ENCODE data around the gene KERA. TPM values are rescaled to one million over a fixed set of nuclear protein-coding genes. Genes with fewer than 3 reads are reported as not detected.

The KERA gene
- polyA plus RNA-seq, 3 donors = not detected

DNA sequence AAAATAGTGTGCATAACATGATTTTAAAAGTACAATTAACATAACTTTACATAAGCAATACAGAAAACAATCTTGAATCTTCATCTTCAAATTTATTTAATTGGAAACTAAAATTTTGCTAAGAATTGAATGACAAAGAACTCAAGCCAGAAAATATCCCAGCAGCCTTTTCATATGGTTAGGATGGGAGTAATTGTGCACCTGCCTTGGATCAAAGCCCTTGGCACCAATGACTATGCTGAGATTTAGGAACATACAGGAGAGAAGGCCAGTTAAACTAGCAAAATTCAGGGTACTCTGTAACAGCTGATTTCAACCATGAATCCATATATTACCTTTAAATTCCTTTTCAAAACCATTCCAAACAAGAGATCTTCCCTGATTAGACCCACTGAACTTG, 5.8 kb downstream of the KERA start:
- no peaks in the 10 kb centered on the region for H3K27me3 Mint-ChIP-seq (ENCODE audit: low read depth in 3 of 3)
- Histone ChIP-seq H3K9me3 (replicated peaks in 1 of 2; ENCODE audit: control insufficient read depth in 1 of 2, insufficient read depth in 1 of 2, low read length in 2 of 2) (no peaks in the 10 kb centered on the region), H3K36me3 (replicated peaks in 1 of 2; ENCODE audit: control insufficient read depth in 1 of 2, insufficient read depth in 2 of 2, low read length in 2 of 2) (no peaks in the 10 kb centered on the region), H3K27me3 (ENCODE audit: control insufficient read depth in 2 of 2, insufficient read depth in 2 of 2, low read length in 2 of 2) (no peaks in the 10 kb centered on the region), H3K4me3 (replicated peaks in 1 of 3; ENCODE audit: low read depth in 2 of 3, low read length in 3 of 3) (no peak overlapping the region), H3K27ac (ENCODE audit: low read depth in 1 of 2, low read length in 2 of 2) (no peak overlapping the region), H3K9ac (ENCODE audit: insufficient read depth, low read length, poor library complexity, severe bottlenecking) (no peak overlapping the region), H2AFZ (ENCODE audit: insufficient read depth, low read depth, low read length, poor library complexity, severe bottlenecking) (no peak overlapping the region), H3K4me2 (replicated peaks; ENCODE audit: extremely low read depth, low read length, poor library complexity, severe bottlenecking) (no peak overlapping the region), H3K79me2 (ENCODE audit: insufficient read depth, low read length) (no peaks in the 10 kb centered on the region), H4K20me1 (ENCODE audit: insufficient read depth, low read length) (no peaks in the 10 kb centered on the region), H3K4me1 (ENCODE audit: control insufficient read depth in 1 of 2, insufficient read depth in 2 of 2, low read length in 2 of 2) (no peaks in the 10 kb centered on the region)
- no peak for DNase-seq
- no peak overlapping the region for H3K27ac Mint-ChIP-seq
- TF ChIP-seq, protein P1, sequence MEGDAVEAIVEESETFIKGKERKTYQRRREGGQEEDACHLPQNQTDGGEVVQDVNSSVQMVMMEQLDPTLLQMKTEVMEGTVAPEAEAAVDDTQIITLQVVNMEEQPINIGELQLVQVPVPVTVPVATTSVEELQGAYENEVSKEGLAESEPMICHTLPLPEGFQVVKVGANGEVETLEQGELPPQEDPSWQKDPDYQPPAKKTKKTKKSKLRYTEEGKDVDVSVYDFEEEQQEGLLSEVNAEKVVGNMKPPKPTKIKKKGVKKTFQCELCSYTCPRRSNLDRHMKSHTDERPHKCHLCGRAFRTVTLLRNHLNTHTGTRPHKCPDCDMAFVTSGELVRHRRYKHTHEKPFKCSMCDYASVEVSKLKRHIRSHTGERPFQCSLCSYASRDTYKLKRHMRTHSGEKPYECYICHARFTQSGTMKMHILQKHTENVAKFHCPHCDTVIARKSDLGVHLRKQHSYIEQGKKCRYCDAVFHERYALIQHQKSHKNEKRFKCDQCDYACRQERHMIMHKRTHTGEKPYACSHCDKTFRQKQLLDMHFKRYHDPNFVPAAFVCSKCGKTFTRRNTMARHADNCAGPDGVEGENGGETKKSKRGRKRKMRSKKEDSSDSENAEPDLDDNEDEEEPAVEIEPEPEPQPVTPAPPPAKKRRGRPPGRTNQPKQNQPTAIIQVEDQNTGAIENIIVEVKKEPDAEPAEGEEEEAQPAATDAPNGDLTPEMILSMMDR (IDR thresholded peaks at IDR 0.05) = no peak
- no peaks in the 10 kb centered on the region for H3K9me3 Mint-ChIP-seq
- H3K4me3 Mint-ChIP-seq = no peak overlapping the region
- no peaks in the 10 kb centered on the region for H3K36me3 Mint-ChIP-seq
- H3K4me1 Mint-ChIP-seq = no peaks in the 10 kb centered on the region
- intact Hi-C loops (cut with micrococcal nuclease) = no loop called here

DNA sequence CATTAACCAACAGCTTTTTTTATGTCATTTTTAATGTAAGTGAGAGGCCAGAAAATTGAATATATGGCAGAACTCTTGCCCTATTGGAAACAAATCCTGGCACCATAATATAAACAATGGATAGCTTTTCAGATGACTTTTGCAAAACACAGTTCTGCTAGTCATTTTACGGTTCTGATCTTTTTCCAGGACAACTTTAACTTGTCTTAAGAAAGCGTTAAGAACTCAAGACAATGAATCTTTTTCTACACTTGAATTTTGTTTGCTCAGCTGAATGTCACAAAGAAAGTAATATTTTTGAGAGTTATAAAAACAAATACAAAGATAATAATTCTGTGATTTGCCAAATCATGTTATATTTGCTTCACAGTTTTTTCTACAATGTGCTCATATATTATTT, 13.2 kb downstream of the KERA start:
- H3K4me1 ChIP-seq (ENCODE audit: control insufficient read depth in 1 of 2, insufficient read depth in 2 of 2, low read length in 2 of 2) = no peaks in the 10 kb centered on the region
- no peaks in the 10 kb centered on the region for H3K79me2 ChIP-seq (ENCODE audit: insufficient read depth, low read length)
- H3K27me3 ChIP-seq (ENCODE audit: control insufficient read depth in 2 of 2, insufficient read depth in 2 of 2, low read length in 2 of 2) = no peaks in the 10 kb centered on the region
- H3K9me3 Mint-ChIP-seq = peaks cover 0 to 6% (median 0%) of the 10 kb centered on the region in 7 donors
- H3K9me3 ChIP-seq (replicated peaks in 1 of 2; ENCODE audit: control insufficient read depth in 1 of 2, insufficient read depth in 1 of 2, low read length in 2 of 2) = no peaks in the 10 kb centered on the region
- H3K27ac ChIP-seq (ENCODE audit: low read depth in 1 of 2, low read length in 2 of 2) = no peak overlapping the region
- H3K4me3 Mint-ChIP-seq = no peak overlapping the region
- no peak overlapping the region for H3K27ac Mint-ChIP-seq
- TF ChIP-seq, protein P1 (IDR thresholded peaks at IDR 0.05) = no peak
- intact Hi-C loops (cut with micrococcal nuclease) = no loop called here
- H3K4me2 ChIP-seq (replicated peaks; ENCODE audit: extremely low read depth, low read length, poor library complexity, severe bottlenecking) = no peak overlapping the region
- no peaks in the 10 kb centered on the region for H3K36me3 ChIP-seq (replicated peaks in 1 of 2; ENCODE audit: control insufficient read depth in 1 of 2, insufficient read depth in 2 of 2, low read length in 2 of 2)
- WGBS (ENCODE audit: insufficient coverage) = 100% methylated on average over 1 of the region's 2 CpGs
- H3K36me3 Mint-ChIP-seq = no peaks in the 10 kb centered on the region
- H2AFZ ChIP-seq (ENCODE audit: insufficient read depth, low read depth, low read length, poor library complexity, severe bottlenecking) = no peak overlapping the region
- no peaks in the 10 kb centered on the region for H3K4me1 Mint-ChIP-seq
- peaks cover 0 to 2% (median 2%) of the 10 kb centered on the region in 3 donors for H3K27me3 Mint-ChIP-seq (ENCODE audit: low read depth in 3 of 3)
- no peak overlapping the region for H3K9ac ChIP-seq (ENCODE audit: insufficient read depth, low read length, poor library complexity, severe bottlenecking)
- DNase-seq = no peak
- no peak overlapping the region for H3K4me3 ChIP-seq (replicated peaks in 1 of 3; ENCODE audit: low read depth in 2 of 3, low read length in 3 of 3)
- H4K20me1 ChIP-seq (ENCODE audit: insufficient read depth, low read length) = no peaks in the 10 kb centered on the region
